Measurements from ENCODE around the gene PCSK5.

The PCSK5 gene

DNA sequence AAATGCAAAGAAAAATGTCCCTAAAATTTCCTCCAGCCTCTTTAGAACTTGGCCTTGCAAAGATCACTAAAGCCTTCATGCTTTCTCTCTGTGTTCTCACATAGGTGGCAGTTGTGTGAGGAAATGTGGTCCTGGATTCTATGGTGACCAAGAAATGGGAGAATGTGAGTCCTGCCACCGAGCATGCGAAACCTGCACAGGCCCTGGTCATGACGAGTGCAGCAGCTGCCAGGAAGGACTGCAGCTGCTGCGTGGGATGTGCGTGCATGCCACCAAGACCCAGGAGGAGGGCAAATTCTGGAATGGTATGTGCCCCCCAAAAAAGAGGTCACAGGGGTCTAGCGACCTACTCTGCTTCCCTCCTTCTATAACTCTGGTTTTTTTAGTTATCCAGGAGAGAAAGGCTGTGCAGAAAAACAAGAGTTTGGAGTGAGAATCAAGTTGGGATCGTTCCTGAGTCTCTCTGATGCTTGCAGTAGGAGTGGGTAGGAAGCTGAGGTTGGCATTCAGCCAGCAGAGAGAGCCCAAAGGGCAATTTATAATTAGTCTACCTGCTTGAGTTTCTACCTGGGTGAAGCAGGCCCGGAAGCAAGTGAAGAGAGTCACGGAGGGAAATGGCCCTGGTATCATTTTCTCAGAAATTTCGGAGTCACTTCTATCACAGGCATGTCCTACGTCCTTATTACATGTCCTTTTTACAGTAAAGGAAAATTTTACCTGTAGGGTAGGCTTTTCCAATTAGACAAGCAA, 406.3 kb downstream of the PCSK5 start:
- in situ Hi-C loops (cut with MboI; ENCODE audit: low sequenced_read_pairs) = no loop called here

DNA sequence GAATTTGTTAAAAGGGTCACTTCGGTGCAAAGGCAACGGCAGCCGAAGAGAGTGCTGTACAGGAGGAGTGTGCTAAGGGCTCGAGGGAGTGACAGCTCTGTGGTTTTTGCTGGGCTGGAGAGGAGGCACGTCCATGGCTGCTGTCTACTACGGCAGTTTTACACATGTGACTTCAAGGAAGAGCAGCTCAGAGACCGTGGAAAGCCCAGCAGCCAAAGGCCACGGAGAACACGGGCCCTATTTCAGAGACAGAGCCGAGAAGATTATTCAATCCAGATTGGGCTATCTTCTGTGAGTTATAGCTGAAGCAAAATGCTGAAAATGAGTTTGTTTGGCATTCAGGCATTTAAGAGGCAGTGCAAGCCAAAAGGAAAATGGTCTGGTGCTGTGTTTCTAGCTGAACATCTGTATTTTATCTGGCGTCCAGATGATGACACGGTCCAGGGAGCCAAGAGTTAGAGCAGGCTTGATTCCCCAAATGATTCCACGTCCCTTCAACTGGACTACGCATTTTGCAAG, 407.3 kb downstream of the PCSK5 start:
- in situ Hi-C loops (cut with MboI; ENCODE audit: low sequenced_read_pairs) = no loop called here

DNA sequence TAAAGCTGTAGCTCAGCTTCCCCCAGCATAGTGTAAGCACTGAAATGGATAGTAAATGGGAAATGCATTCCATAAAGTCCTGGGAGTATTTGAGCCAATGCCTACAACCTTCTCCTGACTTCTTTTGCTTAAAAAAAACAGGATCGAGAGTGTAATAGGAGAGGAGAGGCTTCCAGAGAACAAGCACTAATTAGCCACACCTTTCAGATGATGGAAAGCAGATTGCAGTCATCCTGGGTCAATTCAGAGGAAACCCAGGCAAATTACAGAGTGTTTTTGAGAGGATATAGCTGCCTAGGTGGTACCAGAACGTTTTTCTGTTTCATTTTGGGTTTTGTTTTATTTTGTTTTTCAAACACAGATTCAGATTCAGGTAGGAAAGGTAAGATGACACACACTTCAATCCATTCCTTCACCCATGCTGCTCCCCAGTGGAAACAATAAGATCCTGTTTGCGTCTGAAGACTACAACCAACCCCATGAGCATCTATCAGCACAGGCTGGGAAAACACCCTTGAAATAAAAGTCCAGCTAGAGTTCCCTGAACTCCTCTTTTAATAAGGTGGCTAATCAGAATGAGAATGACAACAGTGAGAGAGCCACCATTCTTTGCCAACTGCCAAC, 408.2 kb downstream of the PCSK5 start:
- in situ Hi-C loops (cut with MboI; ENCODE audit: low sequenced_read_pairs) = no loop called here

DNA sequence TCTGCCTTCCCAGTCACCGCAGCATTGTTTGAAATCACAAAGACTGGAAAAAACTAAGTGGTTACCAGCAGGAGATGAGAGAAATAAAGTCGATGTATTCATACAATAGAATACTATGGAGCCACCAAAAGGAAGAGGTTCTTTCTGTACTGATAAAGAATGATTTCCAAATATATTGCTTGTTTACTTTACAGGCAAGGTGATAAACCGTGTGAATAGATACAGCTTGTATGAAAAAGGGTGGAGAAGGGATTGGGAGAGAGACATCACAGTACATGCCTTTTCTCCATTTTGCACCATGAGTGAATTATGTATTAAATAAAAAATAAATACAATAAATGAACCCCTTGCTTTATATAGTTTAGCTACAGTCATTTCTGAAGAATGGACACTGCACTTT, 412.1 kb downstream of the PCSK5 start:
- in situ Hi-C loops (cut with MboI; ENCODE audit: low sequenced_read_pairs) = loop anchor here (25.0 kb wide), 1 partner anchor 1090 kb away; no protein-coding TSS in a partner anchor

DNA sequence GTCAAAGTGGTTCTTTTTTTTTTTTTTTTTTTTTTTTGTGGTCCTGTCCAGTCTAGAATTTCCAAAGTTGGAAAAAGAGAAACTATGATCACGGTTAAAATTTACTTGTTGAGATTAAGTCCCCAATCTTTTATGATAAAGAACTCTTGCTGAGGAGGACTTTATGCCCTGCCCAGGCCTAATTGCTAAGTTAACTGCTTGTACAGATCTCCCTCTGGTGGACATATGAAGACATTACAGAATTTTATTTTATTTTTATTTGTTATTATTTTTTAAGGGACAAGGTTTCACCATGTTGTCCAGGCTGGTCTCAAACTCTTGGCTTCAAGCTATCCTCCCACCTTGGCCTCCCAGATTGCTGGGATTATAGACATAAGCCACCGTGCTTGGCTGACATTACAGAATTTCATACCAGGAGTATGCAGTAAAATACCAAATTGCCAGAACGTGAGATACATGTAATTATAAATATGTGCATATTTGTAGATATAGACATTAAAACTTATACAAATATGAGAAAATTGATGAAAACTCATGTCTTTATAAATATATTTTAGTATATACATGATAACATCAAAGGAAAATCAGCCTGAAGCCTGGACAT, 412.6 kb downstream of the PCSK5 start:
- in situ Hi-C loops (cut with MboI; ENCODE audit: low sequenced_read_pairs) = loop anchor here (25.0 kb wide), 1 partner anchor 1091 kb away; no protein-coding TSS in a partner anchor

DNA sequence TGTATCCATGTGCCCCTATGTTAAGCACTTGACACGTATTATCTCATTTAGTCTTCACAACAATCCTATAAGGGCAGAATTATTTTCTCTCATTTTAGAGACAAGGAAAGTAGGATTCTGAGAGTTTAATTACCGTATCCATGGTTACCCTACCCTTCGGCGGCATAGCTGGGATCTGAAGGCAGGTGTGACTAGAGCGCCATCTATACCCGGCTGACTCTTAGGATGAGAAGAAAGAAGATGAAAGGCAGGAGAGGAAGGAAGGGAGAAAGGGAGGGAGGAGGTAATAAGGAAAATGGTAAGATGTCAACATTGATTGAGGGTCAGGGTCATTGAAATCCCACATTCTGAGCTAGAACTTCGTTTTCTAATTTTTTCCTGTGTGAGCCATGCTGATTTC, 416.6 kb downstream of the PCSK5 start:
- in situ Hi-C loops (cut with MboI; ENCODE audit: low sequenced_read_pairs) = loop anchor here (25.0 kb wide), 1 partner anchor 1095 kb away; no protein-coding TSS in a partner anchor

DNA sequence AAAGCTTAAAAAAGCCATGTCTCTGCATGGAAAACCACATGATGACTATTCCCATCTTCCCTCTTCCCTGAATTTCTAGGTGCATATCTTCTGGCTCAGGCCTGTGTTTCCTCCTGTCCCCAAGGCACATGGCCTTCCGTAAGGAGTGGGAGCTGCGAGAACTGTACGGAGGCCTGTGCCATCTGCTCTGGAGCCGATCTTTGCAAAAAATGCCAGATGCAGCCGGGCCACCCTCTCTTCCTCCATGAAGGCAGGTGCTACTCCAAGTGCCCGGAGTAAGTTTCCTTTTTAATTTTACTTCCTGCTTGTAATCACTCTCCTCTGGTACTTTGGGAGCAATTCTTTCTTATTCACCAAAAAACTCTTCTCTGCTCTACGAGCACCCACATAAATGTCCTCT, 420.1 kb downstream of the PCSK5 start:
- in situ Hi-C loops (cut with MboI; ENCODE audit: low sequenced_read_pairs) = loop anchor here (25.0 kb wide), 1 partner anchor 1098 kb away; no protein-coding TSS in a partner anchor

DNA sequence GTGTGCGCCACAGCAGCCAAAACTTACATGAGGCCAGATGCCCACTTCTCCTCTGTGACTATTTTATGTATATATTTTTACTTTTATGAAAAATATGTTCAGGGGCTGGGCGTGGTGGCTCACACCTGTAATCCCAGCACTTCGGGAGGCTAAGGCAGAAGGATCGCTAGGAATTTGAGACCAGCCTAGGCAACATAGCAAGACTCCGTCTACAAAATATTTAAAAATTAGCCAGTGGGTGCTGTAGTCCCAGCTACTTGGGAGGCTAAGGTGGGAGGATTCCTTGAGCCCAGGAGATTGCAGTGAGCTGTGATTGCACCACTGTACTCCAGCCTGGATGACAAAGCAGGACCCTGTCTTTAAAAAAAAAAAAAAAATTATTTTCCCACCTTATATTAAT, 420.5 kb downstream of the PCSK5 start:
- in situ Hi-C loops (cut with MboI; ENCODE audit: low sequenced_read_pairs) = loop anchor here (25.0 kb wide), 1 partner anchor 1099 kb away; no protein-coding TSS in a partner anchor

DNA sequence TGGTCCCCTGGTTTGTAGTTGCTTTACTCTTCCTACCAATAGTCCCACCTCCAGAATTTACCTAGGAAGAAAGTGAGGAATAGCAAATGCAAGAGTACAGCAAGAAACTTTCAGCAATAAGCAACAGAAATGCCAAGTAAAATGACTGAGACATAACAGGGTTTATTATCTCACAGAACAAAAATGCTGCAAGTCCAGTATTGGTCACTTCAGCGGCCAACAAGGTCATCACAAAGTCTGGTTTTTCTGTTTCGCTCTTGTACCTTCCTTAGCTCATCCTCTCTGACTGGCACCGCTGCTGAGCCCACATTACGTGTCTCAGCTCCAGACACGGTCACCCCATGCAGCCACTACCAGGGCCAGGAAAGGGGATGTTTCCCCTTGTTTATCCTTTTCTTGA, 421.1 kb downstream of the PCSK5 start:
- in situ Hi-C loops (cut with MboI; ENCODE audit: low sequenced_read_pairs) = loop anchor here (25.0 kb wide), 1 partner anchor 1099 kb away; no protein-coding TSS in a partner anchor

DNA sequence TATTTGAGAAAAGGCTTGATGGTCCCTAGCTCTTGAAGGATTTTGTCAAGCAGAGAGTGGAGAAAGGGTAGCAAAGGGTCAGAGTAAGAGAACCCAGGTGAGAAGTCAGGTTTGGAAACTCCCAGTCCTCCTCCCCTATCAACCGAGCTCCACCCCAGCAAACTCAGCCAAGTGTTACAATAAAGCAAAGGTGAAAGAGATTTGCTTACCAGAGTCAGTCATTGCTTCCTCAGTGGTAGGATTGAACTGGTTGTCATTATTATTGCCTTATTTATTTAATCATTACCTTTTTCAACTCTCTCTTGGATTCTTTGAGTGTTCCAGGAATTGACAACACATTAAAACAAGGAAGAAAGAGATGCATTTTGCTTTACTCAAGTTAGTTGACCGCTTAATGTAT, 423.3 kb downstream of the PCSK5 start:
- in situ Hi-C loops (cut with MboI; ENCODE audit: low sequenced_read_pairs) = loop anchor here (25.0 kb wide), 1 partner anchor 1101 kb away; no protein-coding TSS in a partner anchor

DNA sequence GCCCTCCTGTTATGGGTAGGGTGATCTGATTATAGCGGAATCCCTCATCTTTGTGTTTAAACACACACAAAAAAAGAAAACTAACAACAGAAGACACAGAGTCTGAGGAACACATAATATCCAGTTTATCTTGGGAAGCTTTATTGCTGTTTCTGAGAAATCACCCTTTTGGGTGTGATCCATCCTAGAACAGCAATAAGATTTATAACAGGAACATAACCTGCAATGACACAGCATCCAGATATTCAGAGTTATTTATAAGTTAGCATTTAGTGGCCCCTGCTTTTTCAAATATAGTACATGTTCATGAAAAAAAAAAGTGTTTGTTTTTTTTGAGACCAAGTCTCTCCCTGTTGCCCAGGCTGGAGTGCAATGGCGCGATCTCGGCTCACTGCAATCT, 423.8 kb downstream of the PCSK5 start:
- in situ Hi-C loops (cut with MboI; ENCODE audit: low sequenced_read_pairs) = loop anchor here (25.0 kb wide), 1 partner anchor 1102 kb away; no protein-coding TSS in a partner anchor

DNA sequence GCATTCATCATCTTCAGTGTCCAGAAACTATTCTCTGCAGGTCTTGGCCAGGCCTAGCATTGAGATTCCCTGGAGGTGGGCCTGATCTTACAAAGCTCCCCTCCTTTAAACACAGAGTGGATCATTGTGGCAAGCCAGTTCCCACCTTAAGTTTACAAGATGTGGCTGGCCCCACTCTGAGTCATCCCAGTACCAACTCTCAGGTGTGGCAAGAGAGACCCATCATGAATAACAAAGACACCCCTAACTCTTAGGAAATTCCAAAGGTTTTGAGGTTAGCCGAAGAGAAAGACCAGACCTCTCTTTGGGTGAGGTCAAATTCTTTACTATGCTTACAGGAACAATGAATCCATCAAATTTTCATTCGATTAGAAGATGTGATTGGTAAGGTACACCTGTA, 425.6 kb downstream of the PCSK5 start:
- in situ Hi-C loops (cut with MboI; ENCODE audit: low sequenced_read_pairs) = loop anchor here (25.0 kb wide), 1 partner anchor 1104 kb away; no protein-coding TSS in a partner anchor

DNA sequence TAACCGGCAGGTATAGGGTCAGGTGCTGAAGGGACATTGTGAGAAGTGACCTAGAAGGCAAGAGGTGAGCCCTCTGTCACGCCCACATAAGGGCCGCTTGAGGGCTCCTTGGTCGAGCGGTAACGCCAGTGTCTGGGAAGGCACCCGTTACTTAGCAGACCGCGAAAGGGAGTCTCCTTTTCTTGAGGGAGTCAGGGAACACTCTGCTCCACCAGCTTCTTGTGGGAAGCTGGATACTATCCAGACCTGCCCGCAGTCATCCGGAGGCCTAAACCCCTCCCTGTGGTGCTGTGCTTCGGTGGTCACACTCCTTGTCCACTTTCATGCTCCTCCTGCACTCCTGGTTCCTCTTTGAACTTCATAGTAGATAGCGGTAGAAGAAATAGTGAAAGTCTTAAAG, 429.0 kb downstream of the PCSK5 start:
- in situ Hi-C loops (cut with MboI; ENCODE audit: low sequenced_read_pairs) = loop anchor here (25.0 kb wide), 1 partner anchor 1107 kb away; no protein-coding TSS in a partner anchor

DNA sequence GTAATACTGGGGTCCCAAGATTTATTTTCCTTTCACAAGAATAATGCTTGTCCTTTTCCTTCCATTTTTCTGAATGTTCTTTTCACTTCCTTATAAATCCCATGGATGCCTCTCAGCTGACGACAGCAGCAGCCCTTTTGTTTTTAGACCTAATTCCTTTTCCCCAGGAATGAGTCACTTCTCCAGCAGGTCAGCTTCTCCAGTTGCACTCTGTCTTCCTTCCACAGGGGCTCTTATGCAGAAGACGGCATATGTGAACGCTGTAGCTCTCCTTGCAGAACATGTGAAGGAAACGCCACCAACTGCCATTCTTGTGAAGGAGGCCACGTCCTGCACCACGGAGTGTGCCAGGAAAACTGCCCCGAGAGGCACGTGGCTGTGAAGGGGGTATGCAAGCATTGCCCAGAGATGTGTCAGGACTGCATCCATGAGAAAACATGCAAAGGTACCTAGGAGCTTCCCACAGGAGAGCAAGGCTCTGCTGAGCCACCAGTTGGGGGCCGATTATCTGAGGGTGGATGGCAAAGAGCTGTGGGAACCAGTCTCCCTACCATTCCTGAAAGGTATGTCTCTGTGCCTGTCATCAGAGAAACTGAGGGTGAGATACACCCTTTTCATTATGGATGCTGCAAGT, 430.8 kb downstream of the PCSK5 start:
- in situ Hi-C loops (cut with MboI; ENCODE audit: low sequenced_read_pairs) = loop anchor here (25.0 kb wide), 1 partner anchor 1109 kb away; no protein-coding TSS in a partner anchor

DNA sequence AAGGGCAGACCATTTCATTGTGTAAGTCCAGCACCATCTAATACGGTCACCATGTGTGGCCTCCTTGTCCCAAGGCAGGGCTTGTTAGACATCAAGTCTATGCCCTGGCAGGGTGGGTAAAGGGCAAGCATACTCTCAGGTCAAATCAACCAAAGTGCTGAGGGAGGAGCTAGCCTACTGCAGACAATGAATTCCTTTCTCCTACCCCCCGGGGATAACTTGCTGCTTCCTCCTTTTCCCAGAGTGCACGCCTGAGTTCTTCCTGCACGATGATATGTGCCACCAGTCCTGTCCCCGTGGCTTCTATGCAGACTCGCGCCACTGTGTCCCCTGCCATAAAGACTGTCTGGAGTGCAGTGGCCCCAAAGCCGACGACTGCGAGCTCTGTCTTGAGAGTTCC, 432.3 kb downstream of the PCSK5 start:
- in situ Hi-C loops (cut with MboI; ENCODE audit: low sequenced_read_pairs) = loop anchor here (25.0 kb wide), 1 partner anchor 1111 kb away; no protein-coding TSS in a partner anchor

DNA sequence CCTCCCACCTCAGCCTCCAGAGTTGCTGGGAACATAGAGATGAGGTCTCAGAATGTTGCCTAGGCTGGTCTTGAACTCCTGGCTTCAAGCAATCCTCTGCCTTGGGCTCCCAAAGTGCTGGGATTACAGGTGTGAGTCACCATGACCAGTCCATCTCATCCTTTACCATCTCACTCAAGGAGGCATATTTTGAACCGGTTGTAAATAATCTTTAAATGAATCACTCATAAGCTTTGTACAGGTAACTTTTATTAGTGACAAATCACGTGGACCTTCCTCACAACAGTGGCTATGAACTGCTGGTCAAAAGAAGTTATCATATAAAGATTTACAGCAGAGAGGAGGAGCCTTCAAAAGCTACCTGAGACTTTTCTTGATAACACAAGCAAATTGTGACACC, 433.0 kb downstream of the PCSK5 start:
- in situ Hi-C loops (cut with MboI; ENCODE audit: low sequenced_read_pairs) = loop anchor here (25.0 kb wide), 1 partner anchor 1111 kb away; no protein-coding TSS in a partner anchor

DNA sequence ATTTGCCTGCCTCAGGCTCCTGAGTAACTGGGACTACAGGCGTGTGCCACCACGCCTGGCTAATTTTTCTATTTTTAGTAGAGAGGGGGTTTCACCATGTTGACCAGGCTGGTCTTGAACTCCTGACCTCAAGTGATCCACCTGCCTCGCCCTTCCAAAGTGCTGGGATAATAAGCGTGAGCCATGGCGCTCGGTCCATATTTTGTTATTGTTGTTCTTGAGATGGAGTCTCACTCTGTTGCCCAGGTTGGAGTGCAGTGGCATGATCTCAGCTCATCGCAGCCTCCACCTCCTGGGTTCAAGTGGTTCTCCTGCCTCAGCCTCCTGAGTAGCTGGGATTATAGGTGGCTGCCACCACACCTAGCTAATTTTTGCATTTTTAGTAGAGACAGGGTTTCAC, 433.6 kb downstream of the PCSK5 start:
- in situ Hi-C loops (cut with MboI; ENCODE audit: low sequenced_read_pairs) = loop anchor here (25.0 kb wide), 1 partner anchor 1112 kb away; no protein-coding TSS in a partner anchor

DNA sequence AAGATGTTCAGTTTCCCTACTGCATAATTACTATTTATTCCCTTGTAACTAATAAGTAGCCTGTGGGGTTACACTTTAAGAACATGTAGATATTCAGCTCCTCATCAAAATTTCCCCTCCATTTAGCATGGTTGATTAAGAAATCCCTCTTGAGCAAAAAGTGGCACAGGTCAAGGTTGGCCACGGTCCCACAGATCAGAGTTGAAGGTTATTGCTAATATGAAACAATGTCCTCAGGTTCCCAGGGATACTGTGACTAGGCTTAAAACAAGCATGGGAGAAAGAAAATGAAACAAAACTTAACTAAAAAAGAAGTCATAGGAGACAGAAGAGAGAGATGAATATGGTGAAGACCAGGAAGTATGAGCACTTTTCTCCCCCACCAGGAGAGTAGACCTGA, 439.6 kb downstream of the PCSK5 start:
- in situ Hi-C loops (cut with MboI; ENCODE audit: low sequenced_read_pairs) = no loop called here

DNA sequence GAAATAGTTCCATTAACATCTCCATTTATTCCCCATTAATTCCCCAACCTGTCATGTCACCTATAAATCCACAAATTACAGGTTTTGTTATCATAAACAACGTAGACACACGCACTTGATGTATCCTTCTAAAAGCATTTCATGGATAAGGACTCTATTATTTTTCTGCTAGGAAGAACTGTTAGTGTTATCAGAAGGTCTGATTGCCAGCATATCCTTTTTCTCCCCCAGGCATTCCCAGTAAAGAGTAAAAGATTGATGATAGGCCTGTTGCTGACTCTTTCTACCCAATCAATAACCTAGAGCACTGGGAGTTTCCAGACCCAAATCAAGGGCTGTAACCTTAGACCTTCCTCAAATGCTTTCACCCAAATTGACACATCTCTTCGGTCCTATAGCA, 442.9 kb downstream of the PCSK5 start:
- in situ Hi-C loops (cut with MboI; ENCODE audit: low sequenced_read_pairs) = no loop called here

DNA sequence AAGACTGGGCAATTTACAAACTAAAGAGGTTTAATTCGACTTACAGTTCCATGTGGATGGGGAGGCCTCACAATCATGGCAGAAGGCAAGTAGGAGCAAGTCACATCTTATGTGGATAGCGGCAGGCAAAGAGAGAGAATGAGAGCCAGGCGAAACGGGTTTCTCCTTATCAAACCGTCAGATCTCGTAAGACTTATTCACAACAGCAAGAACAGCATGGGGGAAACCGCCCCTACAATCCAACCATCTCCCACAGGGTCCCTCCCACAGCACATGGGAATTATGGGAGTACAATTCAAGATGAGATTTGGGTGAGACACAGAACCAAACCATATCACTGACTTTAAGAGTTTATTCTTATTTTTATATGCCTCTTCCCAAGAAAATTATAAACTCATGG, 443.5 kb downstream of the PCSK5 start:
- in situ Hi-C loops (cut with MboI; ENCODE audit: low sequenced_read_pairs) = no loop called here

DNA sequence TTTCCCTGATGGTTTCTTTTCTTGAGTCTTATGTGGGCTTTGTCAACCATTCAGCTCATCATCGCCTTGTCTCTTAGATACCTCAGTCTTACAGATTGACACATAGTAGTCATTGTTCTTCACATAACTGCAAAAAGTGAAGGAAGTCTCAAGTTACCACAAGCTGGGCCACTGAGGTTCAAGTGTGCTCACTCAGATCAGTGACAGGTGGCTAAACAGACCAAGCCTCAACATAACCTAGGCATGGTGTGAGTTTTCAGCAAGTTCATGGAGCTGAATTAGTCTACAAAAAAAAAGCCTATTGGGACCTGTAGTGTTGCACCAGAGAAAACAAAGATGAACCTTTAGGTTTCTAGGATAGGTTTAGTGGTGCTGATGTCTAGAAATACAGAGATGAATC, 445.6 kb downstream of the PCSK5 start:
- in situ Hi-C loops (cut with MboI; ENCODE audit: low sequenced_read_pairs) = no loop called here

Measured in HL-60/S4 (cell line).